Right renal cortex interstitium (tissue), 3 donors: ENCODE measurements around the gene CHD1L. TPM values are rescaled to one million over a fixed set of nuclear protein-coding genes. Genes with fewer than 3 reads are reported as not detected.
"Not testable (repeated sequence)": the region's sequence is repeated elsewhere in the genome, so short reads cannot be mapped to it uniquely, and the experiment has no call there.

Source experiments
- DNase-seq, 3 donors: peaks; one replicate each; pipeline ENCODE4 v3.0.0-alpha.2; 2013; ENCODE audit warnings: low read depth in 3 of 3, low spot score in 2 of 3
- polyA plus RNA-seq, 3 donors: library from polyadenylated mRNA; unstranded; fragments of 120-200 nt; gene quantifications; one replicate each; pipeline ENCODE4 v1.2.1, GENCODE V29; 2013; ENCODE audit not compliant: insufficient read length in 3 of 3

The CHD1L gene
- polyA plus RNA-seq, 3 donors, result 39.5 to 52.4 (median 50.8) TPM

DNA sequence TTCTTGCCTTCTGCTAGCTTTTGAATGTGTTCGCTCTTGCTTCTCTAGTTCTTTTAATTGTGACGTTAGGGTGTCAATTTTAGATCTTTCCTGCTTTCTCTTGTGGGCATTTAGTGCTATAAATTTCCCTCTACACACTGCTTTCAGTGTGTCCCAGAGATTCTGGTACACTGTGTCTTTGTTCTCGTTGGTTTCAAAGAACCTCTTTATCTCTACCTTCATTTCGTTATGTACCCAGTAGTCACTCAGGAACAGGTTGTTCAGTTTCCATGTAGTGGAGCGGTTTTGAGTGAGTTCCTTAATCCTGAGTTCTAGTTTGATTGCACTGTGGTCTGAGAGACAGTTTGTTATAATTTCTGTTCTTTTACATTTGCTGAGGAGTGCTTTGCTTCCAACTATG is 11.5 kb upstream of the CHD1L start:
- not testable (repeated sequence) for DNase-seq

DNA sequence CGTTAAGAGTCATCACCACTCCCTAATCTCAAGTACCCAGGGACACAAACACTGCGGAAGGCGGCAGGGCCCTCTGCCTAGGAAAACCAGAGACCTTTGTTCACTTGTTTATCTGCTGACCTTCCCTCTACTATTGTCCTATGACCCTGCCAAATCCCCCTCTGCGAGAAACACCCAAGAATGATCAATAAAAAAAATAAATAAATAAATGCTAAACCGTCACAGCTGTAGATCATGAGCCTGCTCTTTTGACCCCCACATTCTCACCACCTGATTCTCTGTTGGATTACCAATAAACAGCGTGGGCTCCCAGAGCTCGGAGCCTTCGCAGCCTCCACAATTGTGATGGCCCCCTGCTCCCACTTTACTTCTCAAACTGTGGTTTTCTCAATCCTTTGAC is 8.6 kb upstream of the CHD1L start:
- not testable (repeated sequence) for DNase-seq

DNA sequence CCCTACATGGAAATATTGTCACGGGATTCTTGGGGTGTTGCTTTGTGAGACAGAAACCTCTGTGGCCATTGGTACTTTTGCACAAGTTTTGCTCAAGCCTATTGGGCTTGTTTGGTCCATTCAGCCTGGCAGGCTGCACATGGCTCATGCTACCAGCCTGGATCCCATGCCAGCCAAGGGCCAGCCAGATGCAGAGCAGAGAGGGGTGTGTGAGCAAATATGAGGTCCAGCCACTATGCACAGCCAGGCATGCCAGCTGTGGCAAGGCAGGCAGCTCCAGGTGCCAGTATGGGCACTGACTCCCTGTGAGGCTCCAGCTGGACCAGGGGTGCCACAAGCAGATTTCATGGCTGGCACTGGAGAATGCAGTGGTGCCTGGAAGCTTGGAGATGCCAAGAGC is 6.7 kb upstream of the CHD1L start:
- DNase-seq, result no peak

DNA sequence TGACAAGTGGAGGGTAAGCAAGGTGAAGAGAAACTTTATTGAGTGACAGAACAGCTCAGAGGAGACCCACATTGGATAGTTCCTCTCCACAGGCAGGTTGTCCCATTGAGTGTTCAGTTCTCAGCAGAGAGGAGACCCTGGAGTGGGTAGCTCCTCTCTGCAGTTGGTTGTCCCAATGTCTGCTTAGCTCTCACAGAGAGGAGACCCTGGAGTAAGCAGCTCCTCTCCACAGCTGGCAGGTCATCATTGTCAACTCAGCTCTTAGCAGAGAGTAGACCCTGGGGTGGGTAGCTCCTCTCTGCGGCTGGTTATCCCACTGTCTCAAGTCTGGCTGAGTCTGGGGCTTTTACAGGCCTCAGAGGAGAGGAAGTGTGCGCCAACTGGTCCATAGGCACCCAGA is 6.0 kb upstream of the CHD1L start:
- DNase-seq, result no peak

DNA sequence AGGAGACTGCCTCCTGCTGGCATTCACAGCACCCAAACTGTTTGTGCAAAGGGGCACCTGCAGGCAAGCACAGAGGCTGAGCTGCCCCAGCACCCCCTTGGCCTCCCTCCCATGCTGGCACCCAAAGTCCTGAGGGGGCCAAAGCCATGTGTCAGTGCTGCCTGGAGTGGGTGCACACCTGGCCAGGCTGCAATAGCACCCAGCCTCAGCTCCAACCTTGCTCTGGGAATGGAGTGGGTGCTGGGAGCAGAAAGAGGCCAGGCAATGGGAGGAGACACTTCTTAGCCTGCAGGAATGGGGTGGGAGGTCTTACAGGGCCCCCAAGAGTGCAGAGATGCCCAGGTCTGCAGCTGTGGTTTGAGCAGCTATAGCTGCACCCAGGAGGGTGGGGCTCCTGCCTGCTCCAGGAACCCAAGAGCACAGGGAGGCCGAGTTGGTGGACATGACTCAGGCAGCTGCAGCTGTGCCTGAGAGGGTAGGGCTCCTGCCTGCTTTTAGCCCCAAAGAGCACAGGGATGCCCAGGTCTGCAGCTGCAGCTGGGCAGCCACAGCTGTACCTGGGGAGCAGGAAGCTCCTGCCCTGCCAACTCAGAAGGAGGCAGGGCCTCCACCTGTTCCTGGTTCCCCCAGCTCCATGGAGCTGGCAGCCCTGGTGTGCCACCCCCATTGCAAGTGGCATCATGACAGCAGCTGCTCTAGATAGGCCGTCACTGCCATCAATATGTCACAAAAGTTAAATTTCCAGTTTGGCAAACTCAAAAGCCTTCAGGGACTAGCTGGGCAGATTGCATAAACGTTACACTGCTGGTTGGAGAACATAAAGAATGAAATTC is 5.3 kb upstream of the CHD1L start:
- no peak for DNase-seq

DNA sequence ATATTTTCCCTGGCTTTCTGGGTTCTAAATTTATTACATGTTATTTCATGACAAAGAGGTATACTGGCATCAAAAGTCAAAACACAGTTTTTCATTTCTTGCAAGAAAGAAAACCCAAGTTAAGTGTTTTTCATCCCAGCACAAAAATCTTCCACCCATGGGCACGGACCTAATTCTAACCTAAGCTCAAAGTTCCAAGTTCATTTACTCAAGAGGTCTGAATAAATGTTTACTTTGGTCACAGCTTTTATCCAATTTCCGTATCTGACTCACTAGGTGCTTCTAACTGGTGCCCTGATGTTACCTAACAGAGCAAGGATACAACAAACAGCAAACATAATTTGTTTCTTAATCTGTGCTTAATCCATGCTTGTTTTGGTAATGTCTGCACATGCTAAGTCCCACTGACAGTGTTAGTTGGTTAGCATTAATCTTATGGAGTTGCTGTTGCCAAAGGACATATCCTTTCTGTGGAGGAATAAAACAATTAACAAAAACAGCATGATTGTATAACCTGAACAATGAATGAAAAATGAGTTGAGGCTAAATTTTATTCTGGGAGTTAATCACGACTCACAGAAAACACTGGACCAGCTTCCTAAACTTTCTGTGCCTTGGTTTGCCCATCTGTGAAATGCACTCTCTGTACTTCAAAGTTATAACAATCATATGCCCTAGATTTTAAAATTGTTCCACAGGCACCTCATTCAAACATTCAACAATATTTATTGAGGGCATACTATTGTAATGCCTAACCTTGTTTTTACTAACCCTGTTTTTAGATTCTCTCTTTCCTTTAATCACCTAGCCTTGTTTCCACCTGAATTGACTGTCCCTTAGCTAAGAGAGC is 4.2 kb upstream of the CHD1L start:
- DNase-seq, result no peak

DNA sequence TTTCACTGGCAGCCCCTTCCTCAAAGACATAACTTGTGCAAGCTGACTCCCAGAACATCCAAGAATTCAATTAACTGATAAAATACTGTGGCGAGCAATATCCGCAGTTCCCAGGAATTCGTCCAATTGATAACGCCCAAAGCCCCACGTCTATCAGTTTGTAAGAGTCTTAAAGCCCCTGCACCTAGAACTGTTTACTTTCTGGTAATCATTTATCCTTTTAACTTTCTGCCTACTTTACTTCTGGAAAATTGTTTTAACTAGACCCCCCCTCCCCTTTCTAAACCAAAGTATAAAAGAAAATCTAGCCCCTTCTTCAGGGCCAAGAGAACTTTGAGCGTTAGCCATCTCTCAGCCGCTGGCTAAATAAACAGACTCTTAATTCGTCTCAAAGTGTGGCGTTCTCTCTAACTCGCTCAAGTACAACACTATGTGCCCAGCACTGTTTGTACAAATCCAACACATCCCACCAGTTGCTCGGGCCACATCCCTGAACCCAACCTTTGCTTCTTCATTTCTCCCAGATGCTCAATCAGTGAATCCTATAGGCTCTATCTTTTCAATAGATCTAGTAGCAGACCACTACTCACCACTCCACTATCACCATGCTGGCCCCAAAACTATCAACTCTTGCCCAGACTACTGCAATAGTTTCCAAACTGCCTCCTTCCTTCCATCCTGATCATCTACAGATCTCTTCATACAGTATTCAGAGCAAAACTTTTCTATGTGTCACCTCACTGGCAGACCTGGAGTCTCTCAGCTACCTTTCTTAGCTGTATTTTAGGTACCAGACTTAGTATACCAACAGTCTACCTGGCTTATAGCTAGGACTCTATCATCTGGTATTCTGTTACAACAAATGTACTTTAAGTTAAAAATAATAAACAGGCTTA is 3.3 kb upstream of the CHD1L start:
- DNase-seq, result no peak

DNA sequence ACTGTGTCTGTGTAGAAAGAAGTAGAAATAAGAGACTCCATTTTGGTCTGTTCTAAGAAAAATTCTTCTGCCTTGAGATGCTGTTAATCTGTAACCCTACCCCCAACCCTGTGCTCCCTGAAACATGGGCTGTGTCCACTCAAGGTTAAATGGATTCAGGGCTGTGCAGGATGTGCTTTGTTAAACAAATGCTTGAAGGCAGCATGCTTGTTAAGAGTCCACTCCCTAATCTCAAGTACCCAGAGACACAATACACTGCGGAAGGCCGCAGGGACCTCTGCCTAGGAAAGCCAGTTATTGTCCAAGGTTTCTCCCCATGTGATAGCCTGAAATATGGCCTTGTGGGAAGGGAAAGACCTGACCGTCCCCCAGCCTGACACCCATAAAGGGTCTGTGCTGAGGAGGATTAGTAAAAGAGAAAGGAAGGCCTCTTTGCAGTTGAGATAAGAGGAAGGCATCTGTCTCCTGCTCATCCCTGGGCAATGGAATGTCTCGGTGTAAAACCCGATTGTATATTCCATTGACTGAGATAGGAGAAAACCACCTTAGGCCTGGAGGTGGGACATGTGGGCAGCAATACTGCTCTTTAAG is 2.3 kb upstream of the CHD1L start:
- DNase-seq, result not testable (repeated sequence)

DNA sequence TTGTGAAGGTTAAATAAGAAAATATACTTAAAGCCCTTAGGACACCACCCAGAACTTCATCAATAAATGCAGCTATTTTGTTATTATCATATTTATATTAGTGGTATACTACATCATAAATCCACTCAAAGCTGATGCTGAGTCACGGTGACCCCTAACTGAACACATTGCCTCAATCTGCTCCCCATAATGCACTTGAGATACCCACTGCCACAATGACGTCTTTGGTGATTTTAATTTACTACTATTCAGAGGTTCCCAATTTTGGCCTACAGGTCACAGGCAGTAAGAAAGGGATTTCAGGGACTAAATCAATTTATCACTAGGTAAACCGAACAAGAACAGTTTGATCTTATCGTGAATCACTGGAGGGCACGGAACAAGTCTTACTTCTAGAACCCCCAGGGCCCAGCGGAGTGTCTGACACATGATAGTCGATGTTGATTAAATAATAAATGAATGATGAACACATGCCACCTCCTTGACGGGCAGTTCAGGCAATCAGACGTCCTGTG is 493 bp upstream of the CHD1L start:
- DNase-seq, result no peak

DNA sequence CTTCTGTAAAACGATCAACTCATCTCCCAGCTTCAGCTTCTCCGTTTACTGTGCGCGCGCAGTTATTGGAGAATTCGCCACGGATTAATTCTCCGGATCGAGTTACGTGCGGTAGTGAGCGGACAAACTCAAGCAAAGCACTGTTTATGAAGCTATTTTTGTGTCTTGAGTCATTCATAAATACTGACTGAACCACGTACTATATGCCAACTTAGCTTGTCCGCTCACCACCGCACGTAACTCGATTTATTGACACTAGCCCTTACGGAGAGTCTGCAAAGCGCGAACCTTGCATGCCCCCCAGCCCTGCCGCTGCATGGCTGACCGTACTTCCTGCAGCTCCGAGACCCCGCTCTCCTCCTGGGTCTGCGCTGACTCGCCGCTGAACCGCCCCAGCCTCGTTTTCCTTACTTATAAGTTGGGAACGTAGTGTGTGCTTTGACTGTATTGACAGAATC is 773 bp downstream of the CHD1L start:
- peak in 1 of 3 donors; percentile 42 for DNase-seq

DNA sequence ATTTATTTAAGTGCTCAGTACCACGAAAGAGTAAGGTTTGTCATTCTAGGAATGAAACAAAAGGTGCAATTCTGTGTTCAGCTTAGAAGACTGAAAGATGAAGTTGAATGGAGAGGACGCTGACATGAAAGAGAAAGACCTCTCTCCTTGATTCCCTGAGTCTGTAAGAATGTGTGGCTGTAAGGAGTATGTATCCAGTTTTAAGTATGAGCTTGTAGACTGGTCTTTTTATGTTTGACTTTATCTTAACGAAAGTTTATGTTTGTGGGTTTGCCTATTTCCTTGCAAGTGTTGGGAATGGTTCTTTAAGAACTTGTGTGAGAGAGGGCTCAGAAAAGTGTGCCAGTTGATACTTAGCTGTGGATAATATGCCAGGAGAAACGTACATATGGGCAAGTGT is 1.4 kb downstream of the CHD1L start:
- DNase-seq, result peak in 1 of 3 donors; percentile 12

DNA sequence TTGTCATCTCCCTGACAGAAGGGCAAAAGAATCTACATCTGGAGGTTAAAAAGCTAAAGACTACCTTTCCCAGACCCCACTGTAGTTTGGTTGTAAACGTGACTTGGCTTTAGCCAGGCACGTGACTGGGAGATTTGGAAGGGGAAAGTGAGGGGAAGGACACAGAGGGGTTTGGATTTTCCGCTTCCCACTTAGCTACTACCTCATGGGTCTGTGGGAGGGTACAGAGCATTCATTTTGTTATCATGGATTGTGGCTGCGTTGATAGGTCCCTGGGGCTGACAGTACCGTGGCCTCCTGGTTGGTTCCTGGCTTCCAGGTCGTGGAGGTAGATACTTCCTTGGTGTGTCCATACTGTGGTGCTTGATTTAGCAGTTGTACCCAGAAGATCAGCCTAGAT is 2.6 kb downstream of the CHD1L start:
- DNase-seq, result no peak

DNA sequence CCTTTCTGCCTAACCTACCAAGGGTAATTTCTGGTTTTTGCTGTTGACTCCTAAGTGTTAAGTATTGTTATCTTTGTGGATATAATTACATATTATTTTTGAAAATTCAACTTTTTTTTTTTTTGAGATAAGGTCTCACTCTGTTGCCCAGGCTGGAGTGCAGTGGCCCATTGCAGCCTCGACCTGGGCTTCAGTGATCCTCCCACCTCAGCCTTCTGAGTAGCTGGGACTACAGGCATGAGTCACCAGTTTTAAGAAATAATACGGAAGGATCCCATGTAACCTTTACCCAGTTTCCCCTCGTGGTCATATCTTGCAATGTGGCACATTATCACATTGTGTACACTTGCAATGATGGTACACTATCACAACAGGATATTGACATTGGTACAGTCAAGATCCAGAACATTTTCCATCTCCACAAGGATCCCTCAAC is 3.1 kb downstream of the CHD1L start:
- DNase-seq, result no peak

DNA sequence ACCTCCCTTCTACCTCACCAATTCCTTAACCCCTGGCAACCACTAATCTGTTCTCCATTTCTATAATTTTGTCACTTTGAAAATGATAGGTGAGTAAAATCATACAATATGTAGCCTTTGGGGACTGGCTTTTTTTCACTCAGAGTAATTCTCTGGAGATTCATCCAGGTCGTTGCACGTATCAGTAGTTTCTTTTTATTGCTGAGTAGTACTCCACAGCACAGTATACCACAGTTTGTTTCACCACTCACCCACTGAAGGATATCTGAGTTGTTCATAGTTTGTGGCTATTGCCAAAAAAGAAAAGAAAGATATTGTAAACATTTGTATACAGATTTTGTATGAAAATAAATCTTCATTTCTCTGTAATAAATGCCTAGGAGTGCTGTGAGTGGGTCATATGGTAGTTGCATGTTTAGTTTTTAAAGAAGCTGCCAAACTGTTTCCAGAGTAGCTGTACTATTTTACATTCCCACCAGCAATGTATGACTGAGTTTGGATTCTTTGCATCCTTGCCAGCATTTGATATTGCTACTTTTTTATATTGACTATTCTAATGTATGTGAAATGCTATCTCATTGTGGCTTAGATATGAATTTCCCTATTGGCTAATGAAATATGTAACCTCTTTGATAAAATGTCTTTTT is 3.7 kb downstream of the CHD1L start:
- no peak for DNase-seq

DNA sequence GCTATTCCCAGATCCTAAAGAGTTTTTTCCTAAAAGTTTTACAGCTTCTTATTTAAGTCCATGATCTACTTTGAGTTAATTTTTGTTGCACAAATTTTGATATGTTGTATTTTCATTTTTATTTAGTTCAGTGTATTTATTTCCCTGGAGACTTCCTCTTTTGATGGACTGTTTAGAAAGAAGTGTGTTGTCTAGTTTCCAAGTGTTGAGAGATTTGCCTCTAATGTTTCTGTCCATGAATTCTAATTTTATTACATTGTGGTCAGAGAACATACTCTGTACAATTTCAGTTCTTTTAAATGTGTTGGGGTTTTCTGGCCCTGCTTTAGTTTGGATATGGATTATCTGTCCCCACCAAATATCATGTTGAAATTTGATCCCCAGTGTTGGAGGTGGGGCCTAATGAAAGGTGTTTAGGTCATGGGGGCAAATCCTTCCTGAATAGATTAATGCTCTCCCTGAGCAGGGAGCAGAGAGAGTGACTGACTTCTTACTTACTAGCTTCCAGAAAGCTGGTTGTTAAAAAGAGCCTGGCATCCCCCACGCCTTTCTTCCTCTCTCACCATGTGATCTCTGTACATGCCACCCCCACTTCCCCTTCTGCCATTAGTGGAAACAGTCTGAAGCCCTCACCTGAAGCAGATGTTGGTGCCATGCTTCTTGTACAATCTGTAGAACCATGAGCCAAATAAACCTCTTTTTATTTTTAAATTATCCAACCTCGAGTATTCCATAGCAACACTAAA is 4.6 kb downstream of the CHD1L start:
- DNase-seq, result no peak

DNA sequence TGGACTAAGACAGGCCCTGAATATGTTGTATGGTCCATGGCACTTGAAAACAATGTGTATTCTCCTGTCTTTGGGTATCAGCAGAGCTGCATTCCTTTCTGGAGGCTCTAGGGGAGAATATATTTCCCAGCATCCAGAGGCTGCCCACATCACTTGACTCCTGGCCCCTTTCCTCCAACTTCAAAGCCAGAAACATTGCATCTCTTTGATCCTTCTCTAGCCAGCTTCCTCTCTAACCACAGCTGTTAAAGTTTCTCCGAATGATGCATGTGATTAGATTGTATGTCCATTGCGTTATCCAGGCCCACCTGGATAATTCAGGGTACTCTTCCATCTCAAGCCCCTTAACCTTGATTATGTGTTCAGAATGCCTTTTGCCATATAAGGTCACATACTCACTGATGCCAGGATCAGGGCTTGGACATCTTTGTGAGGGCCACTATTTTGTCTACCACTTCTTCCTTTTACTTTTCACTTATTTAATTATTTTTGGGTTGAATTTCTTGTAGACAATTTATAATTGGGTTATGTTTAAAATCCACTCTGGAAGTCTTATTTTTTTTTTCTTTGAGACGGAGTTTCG is 5.3 kb downstream of the CHD1L start:
- DNase-seq, result no peak

DNA sequence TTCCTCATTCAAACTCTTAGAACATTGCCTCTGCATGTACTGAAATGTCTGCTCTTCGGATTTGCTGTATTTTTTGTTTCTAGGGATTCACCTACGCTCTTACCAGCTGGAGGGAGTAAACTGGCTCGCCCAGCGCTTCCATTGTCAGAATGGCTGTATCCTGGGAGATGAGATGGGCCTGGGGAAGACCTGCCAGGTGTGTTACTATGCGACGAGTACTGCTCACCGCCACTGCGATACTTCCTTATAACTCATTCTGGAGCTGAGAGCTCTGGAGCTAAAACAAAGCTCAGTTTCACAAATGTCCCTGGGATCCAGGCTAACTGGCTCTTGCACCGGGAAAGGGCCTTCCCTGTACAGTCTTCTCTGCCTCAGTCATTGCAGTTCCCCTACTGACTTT is 10.1 kb downstream of the CHD1L start:
- DNase-seq, result no peak

DNA sequence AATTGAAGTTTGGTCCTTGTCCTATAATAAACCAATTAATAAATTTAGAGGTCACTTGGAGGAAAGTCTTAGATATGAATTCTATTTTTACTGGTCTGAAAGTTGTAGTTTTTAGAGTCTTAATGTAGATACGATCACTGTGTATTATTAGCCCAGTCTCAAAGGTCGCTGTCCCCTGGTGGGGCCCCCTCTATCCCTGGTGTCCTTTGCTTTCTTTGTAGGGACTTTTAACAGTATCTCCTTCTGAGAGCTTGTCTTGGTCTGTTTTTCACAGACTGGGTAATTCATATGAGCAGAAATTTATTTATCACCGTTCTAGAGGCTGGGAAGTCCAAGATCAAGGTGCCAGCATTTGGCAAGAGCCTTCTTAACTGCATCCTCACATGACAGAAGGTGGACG is 18.5 kb downstream of the CHD1L start:
- no peak for DNase-seq
